ENCODE measurements around the gene TMEM178B. TPM values are rescaled to one million over a fixed set of nuclear protein-coding genes. Genes with fewer than 3 reads are reported as not detected.

The TMEM178B gene
- total and polyA plus RNA-seq, 9 of the 15 experiments (the other 6 are each of a cell fraction or from before 2014, with no cell fraction given), result under 0.01 to 0.03 (median 0.01) TPM; not detected in 5

- H4K20me1 ChIP-seq (replicated peaks; ENCODE audit: control insufficient read depth, insufficient read depth, low read length), result no peaks in the 10 kb centered on the region
- H3K9ac ChIP-seq (ENCODE audit: insufficient read depth in 1 of 2, low read depth in 2 of 2, low read length in 2 of 2), result no peak overlapping the region
- no peak overlapping the region for H3K27ac ChIP-seq (ENCODE audit: extremely low read depth, low read depth, low read length)
- no peaks in the 10 kb centered on the region for H3K4me1 ChIP-seq (replicated peaks in 1 of 2; ENCODE audit: control insufficient read depth in 2 of 2, insufficient read depth in 2 of 2, low read length in 2 of 2)
- FAIRE-seq (no peak), DNase-seq (ENCODE audit: extremely low read depth in 1 of 4, low spot score in 3 of 4) (no peak), ATAC-seq (no peak)
- 0% methylated on average over 2 of the region's 2 CpGs for WGBS (ENCODE audit: insufficient coverage, low coverage, missing lambda C conversion rate)
- CTCF ChIA-PET (ENCODE audit: low intra/inter-chr PET ratio), result no interaction called here
- H3K79me2 ChIP-seq (ENCODE audit: control insufficient read depth, insufficient read depth, low read length), result no peaks in the 10 kb centered on the region
- no TSS peak for BruUV-seq (replicated peaks)
- in situ Hi-C loops (cut with MboI), result no loop called here
- no peak overlapping the region for H3K4me2 ChIP-seq (ENCODE audit: insufficient read depth, low read length)
- no peaks in the 10 kb centered on the region for H3K9me3 ChIP-seq (replicated peaks; ENCODE audit: control insufficient read depth, insufficient read depth, low read depth, low read length)
- no peak overlapping the region for H3K4me3 ChIP-seq
- POLR2A ChIA-PET, result interaction anchor here (0.7 to 1.1 kb wide), 2 partner anchors 15 to 30 kb away, joined by 4 read pairs; no protein-coding TSS in a partner anchor
- TF ChIP-seq CBFA2T3 (IDR thresholded peaks at IDR 0.05) (0 out of 2 replicates have a peak, but pooled peaks have one; percentile 6), CREM (IDR thresholded peaks at IDR 0.05; ENCODE audit: low read depth) (no peak)
- no peaks in the 10 kb centered on the region for H3K9me1 ChIP-seq (ENCODE audit: control insufficient read depth, insufficient read depth, low read length)
- no peak overlapping the region for H2AFZ ChIP-seq (ENCODE audit: low read depth, low read length)
- no peaks in the 10 kb centered on the region; a peak in 1 of 5 replicates for H3K27me3 ChIP-seq (ENCODE audit: control insufficient read depth in 2 of 2, insufficient read depth in 2 of 2, low read length in 2 of 2)
- intact Hi-C loops (cut with micrococcal nuclease), result no loop called here
- no peaks in the 10 kb centered on the region for H3K36me3 ChIP-seq (ENCODE audit: control insufficient read depth, insufficient read depth, low read length)
These were observed 40.3 kb downstream of the TMEM178B start for GRCh38 chr7:141114029-141114664.

- Histone ChIP-seq H3K4me1 (replicated peaks in 1 of 2; ENCODE audit: control insufficient read depth in 2 of 2, insufficient read depth in 2 of 2, low read length in 2 of 2) (no peaks in the 10 kb centered on the region), H3K4me3 (no peak overlapping the region), H3K9ac (ENCODE audit: insufficient read depth in 1 of 2, low read depth in 2 of 2, low read length in 2 of 2) (no peak overlapping the region), H3K9me3 (replicated peaks; ENCODE audit: control insufficient read depth, insufficient read depth, low read depth, low read length) (no peaks in the 10 kb centered on the region), H3K4me2 (ENCODE audit: insufficient read depth, low read length) (no peak overlapping the region), H3K36me3 (ENCODE audit: control insufficient read depth, insufficient read depth, low read length) (no peaks in the 10 kb centered on the region), H3K27me3 (ENCODE audit: control insufficient read depth in 2 of 2, insufficient read depth in 2 of 2, low read length in 2 of 2) (no peaks in the 10 kb centered on the region; a peak in 1 of 5 replicates), H2AFZ (ENCODE audit: low read depth, low read length) (no peak overlapping the region), H3K27ac (ENCODE audit: extremely low read depth, low read depth, low read length) (no peak overlapping the region), H3K9me1 (ENCODE audit: control insufficient read depth, insufficient read depth, low read length) (no peaks in the 10 kb centered on the region), H4K20me1 (replicated peaks; ENCODE audit: control insufficient read depth, insufficient read depth, low read length) (no peaks in the 10 kb centered on the region), H3K79me2 (ENCODE audit: control insufficient read depth, insufficient read depth, low read length) (no peaks in the 10 kb centered on the region)
- DNase-seq (ENCODE audit: extremely low read depth in 1 of 4, low spot score in 3 of 4) (no peak), FAIRE-seq (peak; percentile 23), ATAC-seq (no peak)
- POLR2A ChIA-PET, result no interaction called here
- BruUV-seq (replicated peaks), result no TSS peak
- intact Hi-C loops (cut with micrococcal nuclease), result no loop called here
- WGBS (ENCODE audit: insufficient coverage, low coverage, missing lambda C conversion rate), result 0% methylated on average over 3 of the region's 3 CpGs
- in situ Hi-C loops (cut with MboI), result no loop called here
- CTCF ChIA-PET (ENCODE audit: low intra/inter-chr PET ratio), result no interaction called here
- TF ChIP-seq MYNN (IDR thresholded peaks at IDR 0.05) (no peak), MYNN (CRISPR knock-in tag; IDR thresholded peaks at IDR 0.05) (no peak), BACH1 (tag; IDR thresholded peaks at IDR 0.05) (no peak), THRA (IDR thresholded peaks at IDR 0.05) (no peak), NKRF (IDR thresholded peaks at IDR 0.05; ENCODE audit: borderline replicate concordance) (no peak), ZNF12 (CRISPR knock-in tag; IDR thresholded peaks at IDR 0.05) (no peak), RHOXF2B (CRISPR knock-in tag; conservative IDR thresholded peaks at IDR 0.05) (no peak), HNRNPLL (IDR thresholded peaks at IDR 0.05; ENCODE audit: low read depth, low read length, poor library complexity, severe bottlenecking) (no peak), NR2C2 (CRISPR knock-in tag; IDR thresholded peaks at IDR 0.05) (no peak), NR2C2 (tag; IDR thresholded peaks at IDR 0.05) (no peak)
These were observed 42.1 kb downstream of the TMEM178B start for GRCh38 chr7:141115965-141116364.
